Measurements from ENCODE around the gene ANKRD7. TPM values are rescaled to one million over a fixed set of nuclear protein-coding genes. Genes with fewer than 3 reads are reported as not detected.
A peak's percentile ranks its signal among the peaks of the same experiment; 100 is the strongest.

Gene ANKRD7
- total RNA-seq, 1 experiment from 2014 or later: 1.7 TPM

DNA sequence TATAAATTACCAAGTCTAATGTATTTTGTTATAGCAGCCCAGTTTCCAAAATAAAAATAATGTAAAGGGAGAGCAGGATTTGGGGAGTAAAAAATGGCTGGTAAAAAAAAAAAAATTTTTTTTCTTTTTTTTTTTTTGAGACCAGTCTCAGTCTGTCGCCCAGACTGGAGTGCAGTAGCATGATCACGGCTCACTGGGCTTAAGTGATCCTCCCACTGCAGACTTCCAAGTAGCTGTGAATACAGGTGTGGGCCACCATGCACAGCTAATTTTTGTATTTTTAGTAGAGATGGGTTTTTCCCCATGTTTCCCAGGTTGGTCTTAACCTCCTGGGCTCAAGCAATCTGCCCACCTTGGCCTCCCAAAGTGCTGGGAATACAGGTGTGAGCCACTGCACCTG is 45.3 kb upstream of the ANKRD7 start (continued):
- TF ChIP-seq, protein P1, sequence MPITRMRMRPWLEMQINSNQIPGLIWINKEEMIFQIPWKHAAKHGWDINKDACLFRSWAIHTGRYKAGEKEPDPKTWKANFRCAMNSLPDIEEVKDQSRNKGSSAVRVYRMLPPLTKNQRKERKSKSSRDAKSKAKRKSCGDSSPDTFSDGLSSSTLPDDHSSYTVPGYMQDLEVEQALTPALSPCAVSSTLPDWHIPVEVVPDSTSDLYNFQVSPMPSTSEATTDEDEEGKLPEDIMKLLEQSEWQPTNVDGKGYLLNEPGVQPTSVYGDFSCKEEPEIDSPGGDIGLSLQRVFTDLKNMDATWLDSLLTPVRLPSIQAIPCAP (CRISPR knock-in tag; IDR thresholded peaks at IDR 0.05): no peak
- no peak for TF ChIP-seq CREM (CRISPR knock-in tag; IDR thresholded peaks at IDR 0.05)

DNA sequence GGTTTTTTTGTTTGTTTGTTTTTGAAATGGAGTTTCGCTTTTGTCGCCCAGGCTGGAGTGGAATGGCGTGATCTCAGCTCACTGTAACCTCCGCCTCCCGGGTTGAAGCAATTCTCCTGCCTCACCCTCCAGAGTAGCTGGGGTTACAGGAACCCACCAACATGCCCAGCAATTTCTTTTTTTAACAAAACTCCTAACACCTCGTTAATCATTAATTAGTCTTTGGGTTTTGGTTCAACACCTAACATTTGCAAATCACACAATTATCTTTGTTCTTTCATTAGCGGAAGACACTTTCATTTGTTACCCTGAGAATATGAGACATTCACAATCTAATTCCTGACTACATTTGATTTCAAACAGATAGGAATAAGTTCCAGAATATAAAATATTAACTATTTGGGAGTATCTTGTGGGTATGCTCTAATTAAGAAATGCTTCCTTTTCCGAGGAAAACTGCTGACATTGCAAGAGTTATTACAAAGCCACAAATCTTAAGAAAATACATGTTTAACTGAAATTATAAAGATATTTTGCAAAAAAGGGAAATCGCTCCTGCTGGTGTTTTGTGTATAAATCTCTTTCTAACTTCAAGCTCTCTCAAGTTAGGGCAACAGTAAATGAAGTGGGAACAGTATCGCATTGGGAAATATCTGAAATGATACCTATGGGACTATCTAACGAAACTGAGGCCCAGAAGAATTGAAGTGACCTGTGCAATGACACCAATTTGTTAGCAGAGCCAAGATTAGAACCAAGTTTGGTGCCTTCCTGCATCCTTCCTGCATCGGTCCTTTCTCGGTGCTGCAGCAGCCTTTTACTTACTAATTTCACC is 41.7 kb upstream of the ANKRD7 start:
- DNase-seq (ENCODE audit: low spot score) (no peak), ATAC-seq (no peak)
- H3K27me3 Mint-ChIP-seq (ENCODE audit: low read depth): no peaks in the 10 kb centered on the region
- H3K4me1 Mint-ChIP-seq: peaks cover 21% of the 10 kb centered on the region
- CTCF ChIA-PET: no interaction called here
- POLR2A ChIA-PET: no interaction called here
- peak overlapping the region; percentile 98 for H3K27ac Mint-ChIP-seq
- TF ChIP-seq FOXP1 (CRISPR knock-in tag; IDR thresholded peaks at IDR 0.05; ENCODE audit: borderline replicate concordance): no peak
- TF ChIP-seq, protein P2, sequence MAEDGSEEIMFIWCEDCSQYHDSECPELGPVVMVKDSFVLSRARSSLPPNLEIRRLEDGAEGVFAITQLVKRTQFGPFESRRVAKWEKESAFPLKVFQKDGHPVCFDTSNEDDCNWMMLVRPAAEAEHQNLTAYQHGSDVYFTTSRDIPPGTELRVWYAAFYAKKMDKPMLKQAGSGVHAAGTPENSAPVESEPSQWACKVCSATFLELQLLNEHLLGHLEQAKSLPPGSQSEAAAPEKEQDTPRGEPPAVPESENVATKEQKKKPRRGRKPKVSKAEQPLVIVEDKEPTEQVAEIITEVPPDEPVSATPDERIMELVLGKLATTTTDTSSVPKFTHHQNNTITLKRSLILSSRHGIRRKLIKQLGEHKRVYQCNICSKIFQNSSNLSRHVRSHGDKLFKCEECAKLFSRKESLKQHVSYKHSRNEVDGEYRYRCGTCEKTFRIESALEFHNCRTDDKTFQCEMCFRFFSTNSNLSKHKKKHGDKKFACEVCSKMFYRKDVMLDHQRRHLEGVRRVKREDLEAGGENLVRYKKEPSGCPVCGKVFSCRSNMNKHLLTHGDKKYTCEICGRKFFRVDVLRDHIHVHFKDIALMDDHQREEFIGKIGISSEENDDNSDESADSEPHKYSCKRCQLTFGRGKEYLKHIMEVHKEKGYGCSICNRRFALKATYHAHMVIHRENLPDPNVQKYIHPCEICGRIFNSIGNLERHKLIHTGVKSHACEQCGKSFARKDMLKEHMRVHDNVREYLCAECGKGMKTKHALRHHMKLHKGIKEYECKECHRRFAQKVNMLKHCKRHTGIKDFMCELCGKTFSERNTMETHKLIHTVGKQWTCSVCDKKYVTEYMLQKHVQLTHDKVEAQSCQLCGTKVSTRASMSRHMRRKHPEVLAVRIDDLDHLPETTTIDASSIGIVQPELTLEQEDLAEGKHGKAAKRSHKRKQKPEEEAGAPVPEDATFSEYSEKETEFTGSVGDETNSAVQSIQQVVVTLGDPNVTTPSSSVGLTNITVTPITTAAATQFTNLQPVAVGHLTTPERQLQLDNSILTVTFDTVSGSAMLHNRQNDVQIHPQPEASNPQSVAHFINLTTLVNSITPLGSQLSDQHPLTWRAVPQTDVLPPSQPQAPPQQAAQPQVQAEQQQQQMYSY (CRISPR knock-in tag; IDR thresholded peaks at IDR 0.05): no peak
- TF ChIP-seq ZNF121 (CRISPR knock-in tag; IDR thresholded peaks at IDR 0.05): no peak
- TF ChIP-seq ZNF396 (CRISPR knock-in tag; IDR thresholded peaks at IDR 0.05; ENCODE audit: borderline replicate concordance): no peak
- TF ChIP-seq ZNF317 (CRISPR knock-in tag; IDR thresholded peaks at IDR 0.05; ENCODE audit: borderline replicate concordance, low read depth): no peak
- TF ChIP-seq MXD4 (CRISPR knock-in tag; IDR thresholded peaks at IDR 0.05; ENCODE audit: borderline replicate concordance): no peak
- TF ChIP-seq, protein P3, sequence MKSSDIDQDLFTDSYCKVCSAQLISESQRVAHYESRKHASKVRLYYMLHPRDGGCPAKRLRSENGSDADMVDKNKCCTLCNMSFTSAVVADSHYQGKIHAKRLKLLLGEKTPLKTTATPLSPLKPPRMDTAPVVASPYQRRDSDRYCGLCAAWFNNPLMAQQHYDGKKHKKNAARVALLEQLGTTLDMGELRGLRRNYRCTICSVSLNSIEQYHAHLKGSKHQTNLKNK (CRISPR knock-in tag; IDR thresholded peaks at IDR 0.05): no peak
- H3K4me3 Mint-ChIP-seq: peak overlapping the region; percentile 89
- no peaks in the 10 kb centered on the region for H3K9me3 Mint-ChIP-seq
- H3K36me3 Mint-ChIP-seq: peaks cover 22% of the 10 kb centered on the region

DNA sequence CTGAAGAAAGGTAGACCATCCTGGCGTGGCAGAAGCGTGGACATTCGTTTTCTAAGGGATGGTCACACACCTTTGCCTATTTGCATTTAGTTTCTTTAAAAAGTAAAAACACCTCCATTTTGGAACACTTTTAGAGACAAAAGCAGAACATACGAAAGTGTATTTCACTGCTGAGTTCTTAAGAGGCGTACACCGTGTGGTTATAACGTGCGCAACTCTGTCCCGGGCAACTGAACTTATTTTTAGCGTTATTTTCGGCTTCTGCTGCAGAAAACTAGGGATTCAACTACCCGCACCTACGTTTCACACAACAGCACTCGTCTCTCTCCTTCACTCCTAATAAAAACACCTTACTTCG is 41.1 kb upstream of the ANKRD7 start:
- H3K4me3 Mint-ChIP-seq: peak overlapping the region; percentile 89
- ATAC-seq (no peak; the same call in 1 of the 2 replicates), DNase-seq (ENCODE audit: low spot score) (no peak)
- peaks cover 21% of the 10 kb centered on the region for H3K4me1 Mint-ChIP-seq
- ChIA-PET POLR2A (no interaction called here), CTCF (no interaction called here)
- H3K36me3 Mint-ChIP-seq: peaks cover 28% of the 10 kb centered on the region
- H3K9me3 Mint-ChIP-seq: no peaks in the 10 kb centered on the region
- H3K27me3 Mint-ChIP-seq (ENCODE audit: low read depth): no peaks in the 10 kb centered on the region
- H3K27ac Mint-ChIP-seq: peak overlapping the region; percentile 98
- TF ChIP-seq ZNF317 (CRISPR knock-in tag; IDR thresholded peaks at IDR 0.05; ENCODE audit: borderline replicate concordance, low read depth): no peak
- TF ChIP-seq TEAD1 (CRISPR knock-in tag; IDR thresholded peaks at IDR 0.05): no peak
- no peak for TF ChIP-seq PRRX2 (CRISPR knock-in tag; IDR thresholded peaks at IDR 0.05)
- TF ChIP-seq, protein P4, sequence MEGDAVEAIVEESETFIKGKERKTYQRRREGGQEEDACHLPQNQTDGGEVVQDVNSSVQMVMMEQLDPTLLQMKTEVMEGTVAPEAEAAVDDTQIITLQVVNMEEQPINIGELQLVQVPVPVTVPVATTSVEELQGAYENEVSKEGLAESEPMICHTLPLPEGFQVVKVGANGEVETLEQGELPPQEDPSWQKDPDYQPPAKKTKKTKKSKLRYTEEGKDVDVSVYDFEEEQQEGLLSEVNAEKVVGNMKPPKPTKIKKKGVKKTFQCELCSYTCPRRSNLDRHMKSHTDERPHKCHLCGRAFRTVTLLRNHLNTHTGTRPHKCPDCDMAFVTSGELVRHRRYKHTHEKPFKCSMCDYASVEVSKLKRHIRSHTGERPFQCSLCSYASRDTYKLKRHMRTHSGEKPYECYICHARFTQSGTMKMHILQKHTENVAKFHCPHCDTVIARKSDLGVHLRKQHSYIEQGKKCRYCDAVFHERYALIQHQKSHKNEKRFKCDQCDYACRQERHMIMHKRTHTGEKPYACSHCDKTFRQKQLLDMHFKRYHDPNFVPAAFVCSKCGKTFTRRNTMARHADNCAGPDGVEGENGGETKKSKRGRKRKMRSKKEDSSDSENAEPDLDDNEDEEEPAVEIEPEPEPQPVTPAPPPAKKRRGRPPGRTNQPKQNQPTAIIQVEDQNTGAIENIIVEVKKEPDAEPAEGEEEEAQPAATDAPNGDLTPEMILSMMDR (IDR thresholded peaks at IDR 0.05): no peak
- no peak for TF ChIP-seq GRHL2 (CRISPR knock-in tag; IDR thresholded peaks at IDR 0.05; ENCODE audit: insufficient replicate concordance, severe bottlenecking)
- TF ChIP-seq MXD4 (CRISPR knock-in tag; IDR thresholded peaks at IDR 0.05; ENCODE audit: borderline replicate concordance): no peak
- no peak for TF ChIP-seq SOX15 (CRISPR knock-in tag; IDR thresholded peaks at IDR 0.05)
- TF ChIP-seq NR3C1 (CRISPR knock-in tag; conservative IDR thresholded peaks at IDR 0.05; ENCODE audit: low read depth): no peak
- TF ChIP-seq ZNF138 (CRISPR knock-in tag; conservative IDR thresholded peaks at IDR 0.05): no peak
- no peak for TF ChIP-seq ZNF232 (CRISPR knock-in tag; IDR thresholded peaks at IDR 0.05)
- TF ChIP-seq, protein P5, sequence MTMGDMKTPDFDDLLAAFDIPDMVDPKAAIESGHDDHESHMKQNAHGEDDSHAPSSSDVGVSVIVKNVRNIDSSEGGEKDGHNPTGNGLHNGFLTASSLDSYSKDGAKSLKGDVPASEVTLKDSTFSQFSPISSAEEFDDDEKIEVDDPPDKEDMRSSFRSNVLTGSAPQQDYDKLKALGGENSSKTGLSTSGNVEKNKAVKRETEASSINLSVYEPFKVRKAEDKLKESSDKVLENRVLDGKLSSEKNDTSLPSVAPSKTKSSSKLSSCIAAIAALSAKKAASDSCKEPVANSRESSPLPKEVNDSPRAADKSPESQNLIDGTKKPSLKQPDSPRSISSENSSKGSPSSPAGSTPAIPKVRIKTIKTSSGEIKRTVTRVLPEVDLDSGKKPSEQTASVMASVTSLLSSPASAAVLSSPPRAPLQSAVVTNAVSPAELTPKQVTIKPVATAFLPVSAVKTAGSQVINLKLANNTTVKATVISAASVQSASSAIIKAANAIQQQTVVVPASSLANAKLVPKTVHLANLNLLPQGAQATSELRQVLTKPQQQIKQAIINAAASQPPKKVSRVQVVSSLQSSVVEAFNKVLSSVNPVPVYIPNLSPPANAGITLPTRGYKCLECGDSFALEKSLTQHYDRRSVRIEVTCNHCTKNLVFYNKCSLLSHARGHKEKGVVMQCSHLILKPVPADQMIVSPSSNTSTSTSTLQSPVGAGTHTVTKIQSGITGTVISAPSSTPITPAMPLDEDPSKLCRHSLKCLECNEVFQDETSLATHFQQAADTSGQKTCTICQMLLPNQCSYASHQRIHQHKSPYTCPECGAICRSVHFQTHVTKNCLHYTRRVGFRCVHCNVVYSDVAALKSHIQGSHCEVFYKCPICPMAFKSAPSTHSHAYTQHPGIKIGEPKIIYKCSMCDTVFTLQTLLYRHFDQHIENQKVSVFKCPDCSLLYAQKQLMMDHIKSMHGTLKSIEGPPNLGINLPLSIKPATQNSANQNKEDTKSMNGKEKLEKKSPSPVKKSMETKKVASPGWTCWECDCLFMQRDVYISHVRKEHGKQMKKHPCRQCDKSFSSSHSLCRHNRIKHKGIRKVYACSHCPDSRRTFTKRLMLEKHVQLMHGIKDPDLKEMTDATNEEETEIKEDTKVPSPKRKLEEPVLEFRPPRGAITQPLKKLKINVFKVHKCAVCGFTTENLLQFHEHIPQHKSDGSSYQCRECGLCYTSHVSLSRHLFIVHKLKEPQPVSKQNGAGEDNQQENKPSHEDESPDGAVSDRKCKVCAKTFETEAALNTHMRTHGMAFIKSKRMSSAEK (CRISPR knock-in tag; IDR thresholded peaks at IDR 0.05; ENCODE audit: borderline replicate concordance): no peak
- no peak for TF ChIP-seq ZNF396 (CRISPR knock-in tag; IDR thresholded peaks at IDR 0.05; ENCODE audit: borderline replicate concordance)

Data from WTC11 (cell line).